ENCODE data around the gene TXNL1. TPM values are rescaled to one million over a fixed set of nuclear protein-coding genes. Genes with fewer than 3 reads are reported as not detected.

The TXNL1 gene
- total and polyA plus RNA-seq, 2 of the 13 experiments (the other 11 are each of a cell fraction or from before 2014, with no cell fraction given): 41.9 to 73.1 TPM

DNA sequence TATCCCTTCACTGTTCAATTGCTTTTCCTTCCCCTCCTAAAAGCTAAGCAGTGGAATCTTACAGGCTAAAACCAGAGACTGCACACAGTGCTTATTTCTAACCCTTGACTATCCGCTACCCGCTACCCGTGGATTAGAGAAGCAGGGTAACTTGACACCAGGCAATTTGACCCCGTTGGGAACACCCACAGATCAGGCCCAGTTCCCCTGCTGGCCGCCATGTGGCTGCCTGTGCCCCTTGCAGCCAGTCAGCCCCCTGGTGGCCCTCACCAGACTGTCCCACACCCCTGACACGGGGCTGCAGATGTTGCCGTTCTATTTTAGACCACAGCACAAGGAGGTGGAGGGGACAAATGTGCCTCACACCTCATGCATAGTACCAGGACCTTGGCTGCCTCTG is 74.8 kb downstream of the TXNL1 start:
- WGBS (ENCODE audit: low lambda C conversion rate): 5% methylated on average over 4 of the region's 7 CpGs
- in situ Hi-C loops (cut with HindIII; ENCODE audit: extremely low pct_ligation_motif_present, low pct_unique_long_range_greater_than_20kb): no loop called here
- Histone ChIP-seq H2AFZ (ENCODE audit: low read length) (no peak overlapping the region), H3K79me2 (ENCODE audit: insufficient read depth, low read length) (no peaks in the 10 kb centered on the region), H3K9me3 (ENCODE audit: low read length) (no peaks in the 10 kb centered on the region), H4K20me1 (ENCODE audit: insufficient read depth, low read length) (no peaks in the 10 kb centered on the region), H3K4me3 (replicated peaks in 1 of 3; ENCODE audit: insufficient read depth in 1 of 3, low read depth in 2 of 3, low read length in 3 of 3) (no peak overlapping the region), H3K4me2 (ENCODE audit: low read depth, low read length) (peak overlapping the region; percentile 20; the same call in 1 of the 2 replicates), H3K4me1 (ENCODE audit: insufficient read depth, low read length) (peaks cover 16% of the 10 kb centered on the region), H3K27me3 (ENCODE audit: control insufficient read depth in 1 of 2, insufficient read depth in 2 of 2, low read length in 2 of 2) (no peaks in the 10 kb centered on the region), H3K9ac (ENCODE audit: insufficient read depth, low read depth, low read length) (no peak overlapping the region), H3K36me3 (replicated peaks in 1 of 2; ENCODE audit: control insufficient read depth in 1 of 2, insufficient read depth in 2 of 2, low read length in 2 of 2) (no peaks in the 10 kb centered on the region), H3K27ac (ENCODE audit: extremely low read length, insufficient read depth, low read length) (no peak overlapping the region)
- ChIA-PET CTCF (ENCODE audit: low intra/inter-chr PET ratio, low total read pairs) (no interaction called here), POLR2A (no interaction called here)
- intact Hi-C loops (cut with micrococcal nuclease; ENCODE audit: unreplicated experiment): no loop called here
- peak; percentile 51 for DNase-seq (ENCODE audit: low spot score)
- ATAC-seq: peak; percentile 98
- FAIRE-seq: no peak
- no TSS peak for BruUV-seq (replicated peaks)
- TF ChIP-seq ZNF432 (CRISPR knock-in tag; IDR thresholded peaks at IDR 0.05; ENCODE audit: borderline replicate concordance) (no peak), RAD21 (CRISPR knock-in tag; IDR thresholded peaks at IDR 0.05) (peak; percentile 70), ZMYM4 (CRISPR knock-in tag; IDR thresholded peaks at IDR 0.05) (peak; percentile 60), YEATS2 (CRISPR knock-in tag; IDR thresholded peaks at IDR 0.05; ENCODE audit: borderline replicate concordance) (no peak), ZNF644 (CRISPR knock-in tag; IDR thresholded peaks at IDR 0.05; ENCODE audit: low read depth) (0 out of 2 replicates have a peak, but pooled peaks have one; percentile 28), PHF21A (CRISPR knock-in tag; IDR thresholded peaks at IDR 0.05) (0 out of 2 replicates have a peak, but pooled peaks have one; percentile 30), ZNF367 (CRISPR knock-in tag; IDR thresholded peaks at IDR 0.05; ENCODE audit: borderline replicate concordance) (no peak), YY1 (IDR thresholded peaks at IDR 0.05; ENCODE audit: insufficient read depth, insufficient replicate concordance, low read depth, low read length) (peak; percentile 37), SIX1 (CRISPR knock-in tag; IDR thresholded peaks at IDR 0.05; ENCODE audit: borderline replicate concordance) (peak; percentile 86; the same call in 1 of the 2 replicates), XRCC5 (optimal IDR thresholded peaks at IDR 0.05; ENCODE audit: low read length) (peak; percentile 63), FOXK1 (CRISPR knock-in tag; IDR thresholded peaks at IDR 0.05; ENCODE audit: borderline replicate concordance, low read depth) (no peak), PHF5A (CRISPR knock-in tag; IDR thresholded peaks at IDR 0.05; ENCODE audit: low read depth, unreplicated experiment) (no peak), SIX4 (CRISPR knock-in tag; IDR thresholded peaks at IDR 0.05) (peak; percentile 91), MYC (CRISPR knock-in tag; IDR thresholded peaks at IDR 0.05; ENCODE audit: borderline replicate concordance) (peak; percentile 36; the same call in 1 of the 2 replicates), SMC3 (IDR thresholded peaks at IDR 0.05; ENCODE audit: low read length) (peak; percentile 18; the same call in 1 of the 2 replicates)
- TF ChIP-seq, protein P1, sequence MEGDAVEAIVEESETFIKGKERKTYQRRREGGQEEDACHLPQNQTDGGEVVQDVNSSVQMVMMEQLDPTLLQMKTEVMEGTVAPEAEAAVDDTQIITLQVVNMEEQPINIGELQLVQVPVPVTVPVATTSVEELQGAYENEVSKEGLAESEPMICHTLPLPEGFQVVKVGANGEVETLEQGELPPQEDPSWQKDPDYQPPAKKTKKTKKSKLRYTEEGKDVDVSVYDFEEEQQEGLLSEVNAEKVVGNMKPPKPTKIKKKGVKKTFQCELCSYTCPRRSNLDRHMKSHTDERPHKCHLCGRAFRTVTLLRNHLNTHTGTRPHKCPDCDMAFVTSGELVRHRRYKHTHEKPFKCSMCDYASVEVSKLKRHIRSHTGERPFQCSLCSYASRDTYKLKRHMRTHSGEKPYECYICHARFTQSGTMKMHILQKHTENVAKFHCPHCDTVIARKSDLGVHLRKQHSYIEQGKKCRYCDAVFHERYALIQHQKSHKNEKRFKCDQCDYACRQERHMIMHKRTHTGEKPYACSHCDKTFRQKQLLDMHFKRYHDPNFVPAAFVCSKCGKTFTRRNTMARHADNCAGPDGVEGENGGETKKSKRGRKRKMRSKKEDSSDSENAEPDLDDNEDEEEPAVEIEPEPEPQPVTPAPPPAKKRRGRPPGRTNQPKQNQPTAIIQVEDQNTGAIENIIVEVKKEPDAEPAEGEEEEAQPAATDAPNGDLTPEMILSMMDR (CRISPR knock-in tag; IDR thresholded peaks at IDR 0.05): peak; percentile 61
- TF ChIP-seq, protein P2, sequence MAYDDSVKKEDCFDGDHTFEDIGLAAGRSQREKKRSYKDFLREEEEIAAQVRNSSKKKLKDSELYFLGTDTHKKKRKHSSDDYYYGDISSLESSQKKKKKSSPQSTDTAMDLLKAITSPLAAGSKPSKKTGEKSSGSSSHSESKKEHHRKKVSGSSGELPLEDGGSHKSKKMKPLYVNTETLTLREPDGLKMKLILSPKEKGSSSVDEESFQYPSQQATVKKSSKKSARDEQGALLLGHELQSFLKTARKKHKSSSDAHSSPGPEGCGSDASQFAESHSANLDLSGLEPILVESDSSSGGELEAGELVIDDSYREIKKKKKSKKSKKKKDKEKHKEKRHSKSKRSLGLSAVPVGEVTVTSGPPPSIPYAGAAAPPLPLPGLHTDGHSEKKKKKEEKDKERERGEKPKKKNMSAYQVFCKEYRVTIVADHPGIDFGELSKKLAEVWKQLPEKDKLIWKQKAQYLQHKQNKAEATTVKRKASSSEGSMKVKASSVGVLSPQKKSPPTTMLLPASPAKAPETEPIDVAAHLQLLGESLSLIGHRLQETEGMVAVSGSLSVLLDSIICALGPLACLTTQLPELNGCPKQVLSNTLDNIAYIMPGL (CRISPR knock-in tag; IDR thresholded peaks at IDR 0.05; ENCODE audit: borderline replicate concordance in 1 of 2, low read depth in 1 of 2): 0 out of 4 replicates have a peak, but pooled peaks of 1 of the 2 experiments have one; percentile 30
- TF ChIP-seq, protein P3, sequence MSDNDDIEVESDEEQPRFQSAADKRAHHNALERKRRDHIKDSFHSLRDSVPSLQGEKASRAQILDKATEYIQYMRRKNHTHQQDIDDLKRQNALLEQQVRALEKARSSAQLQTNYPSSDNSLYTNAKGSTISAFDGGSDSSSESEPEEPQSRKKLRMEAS (IDR thresholded peaks at IDR 0.05): 0 out of 2 replicates have a peak, but pooled peaks have one; percentile 34

Measured in HepG2 (cell line).